Activated CD8-positive, alpha-beta memory T cell treated with anti-CD3 and anti-CD28 coated beads for 4 hours (primary cell): Measurements from ENCODE around the gene HGFAC.

ENCODE experiments used
- DNase-seq, 2 donors: peaks; one replicate each; pipeline ENCODE4 v3.0.0-alpha.2; 2020; ENCODE audit warnings: low read depth in 2 of 2

HGFAC gene

GRCh38 chr4:3486541-3487540 is 45.1 kb downstream of the HGFAC start:
- DNase-seq = no peak

- DNase-seq = no peak
These were observed 46.1 kb downstream of the HGFAC start for GRCh38 chr4:3487861-3488260.

GRCh38 chr4:3488820-3489219 is 47.1 kb downstream of the HGFAC start:
- no peak for DNase-seq

- no peak for DNase-seq
These were observed 47.7 kb downstream of the HGFAC start for GRCh38 chr4:3489451-3489962.

GRCh38 chr4:3491681-3492405 is 50.1 kb downstream of the HGFAC start:
- DNase-seq = no peak

GRCh38 chr4:3492741-3493719 is 51.3 kb downstream of the HGFAC start:
- no peak for DNase-seq

- no peak for DNase-seq
These were observed 52.1 kb downstream of the HGFAC start for GRCh38 chr4:3493720-3494461.

- DNase-seq = no peak
These were observed 52.7 kb downstream of the HGFAC start for GRCh38 chr4:3494462-3494871.

- no peak for DNase-seq
These were observed 53.6 kb downstream of the HGFAC start for GRCh38 chr4:3495204-3495975.

GRCh38 chr4:3496021-3496420 is 54.3 kb downstream of the HGFAC start:
- DNase-seq = no peak

GRCh38 chr4:3497095-3497494 is 55.3 kb downstream of the HGFAC start:
- DNase-seq = no peak

- no peak for DNase-seq
These were observed 56.0 kb downstream of the HGFAC start for GRCh38 chr4:3497523-3498389.

GRCh38 chr4:3498407-3498806 is 56.6 kb downstream of the HGFAC start:
- no peak for DNase-seq
